GM23248 (cell line): ENCODE measurements around the gene CYTL1.

Source experiments
- EZH2 ChIP-seq: fragments of 200-600 bp; sonication (generic); IDR thresholded peaks from 2 replicates; pipeline ENCODE4 v1.6.1; 2018; ENCODE audit warnings: antibody characterized with exemption, mild to moderate bottlenecking; ENCODE audit not compliant: insufficient read depth, poor library complexity, severe bottlenecking
- EZH2phosphoT487 ChIP-seq: fragments of 200-600 bp; sonication (generic); IDR thresholded peaks from 2 replicates; pipeline ENCODE4 v1.6.1; 2018; ENCODE audit warnings: antibody characterized with exemption, moderate library complexity, mild to moderate bottlenecking, low read depth; ENCODE audit not compliant: insufficient read depth

DNA sequence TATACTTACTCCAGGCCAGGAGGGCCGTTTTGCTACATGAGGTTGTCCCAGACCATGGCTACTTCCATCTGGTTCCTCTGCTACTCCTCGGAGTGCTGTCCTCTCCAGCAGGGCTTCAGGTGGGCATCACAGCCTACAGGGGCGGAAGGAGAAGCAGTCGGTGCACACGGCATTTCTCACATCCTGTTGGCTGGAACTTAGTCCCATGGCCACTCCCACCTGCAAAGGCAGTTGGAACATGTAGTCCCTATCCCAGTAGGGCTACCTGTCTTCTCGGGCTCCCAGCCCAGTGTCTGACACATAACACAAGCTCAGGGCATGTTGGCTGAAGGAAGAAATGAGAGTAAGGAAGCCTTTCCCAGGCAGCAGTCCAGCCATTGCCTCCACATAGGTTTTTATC lies 24.3 kb upstream of the CYTL1 start:
- TF ChIP-seq EZH2phosphoT487 (no peak), EZH2 (no peak)
